Vagina (tissue), 2 donors: ENCODE measurements around the gene PSMB4.

ENCODE experiments used
- POLR2A ChIP-seq, 2 donors: fragments of 450-650 bp; IDR thresholded peaks; one replicate each; pipeline ENCODE4 v1.6.1; 2017; ENCODE audit warnings: antibody characterized with exemption in 2 of 2, mild to moderate bottlenecking in 2 of 2, moderate library complexity in 2 of 2
- POLR2AphosphoS5 ChIP-seq, 2 donors: sonication (generic); formaldehyde crosslinking; IDR thresholded peaks; one replicate each; pipeline ENCODE4 v1.9.0; 2017; ENCODE audit warnings: antibody characterized with exemption in 2 of 2, mild to moderate bottlenecking in 2 of 2, low read depth in 1 of 2; ENCODE audit not compliant: insufficient read depth in 1 of 2
- TF ChIP-seq, protein P1 (sequence below), 3 experiments: fragments of 450-650 bp in 2 of 3; fragments of 200-600 bp in 1 of 3; sonication (generic) in 1 of 3; IDR thresholded peaks; one replicate each; pipeline ENCODE4 v1.5.1; 2017 to 2019; ENCODE audit warnings: antibody characterized with exemption in 3 of 3, mild to moderate bottlenecking in 2 of 3, moderate library complexity in 2 of 3

DNA sequence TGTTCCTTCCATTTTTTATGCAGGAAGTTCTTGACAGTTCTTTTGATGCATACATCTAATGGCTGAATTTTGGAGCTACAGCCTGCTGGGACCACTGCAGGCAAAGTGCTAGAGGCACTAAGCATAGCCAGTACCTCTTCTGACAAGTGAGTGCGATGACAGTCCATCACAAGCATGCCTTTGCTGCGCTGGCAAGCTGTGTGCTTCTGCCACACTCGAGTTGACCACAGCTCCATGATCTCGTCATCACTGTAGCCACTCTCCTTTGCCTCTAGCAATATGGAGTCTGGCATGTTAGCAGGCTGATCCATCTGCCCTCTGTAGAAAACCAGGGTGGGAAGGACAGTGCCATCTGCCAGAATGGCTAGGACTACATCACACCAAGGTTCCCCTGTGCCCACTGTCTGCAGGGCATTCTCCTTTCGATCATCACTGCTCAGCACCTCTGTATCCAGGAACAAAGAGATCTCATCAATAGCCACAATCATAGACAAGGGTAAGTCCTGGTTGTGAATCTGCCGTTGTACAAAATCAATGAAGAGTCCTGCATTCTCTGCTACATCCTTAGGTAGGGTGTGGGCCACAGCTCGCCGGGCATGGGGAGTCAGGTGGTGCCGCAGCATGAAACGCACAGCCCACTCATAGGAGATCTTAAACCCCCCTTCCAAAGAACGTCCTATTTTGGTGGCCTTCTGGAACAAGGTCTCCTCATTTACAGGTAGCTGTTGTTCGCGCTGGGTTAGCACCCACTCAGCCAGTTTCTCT lies 6.0 kb downstream of the PSMB4 start:
- TF ChIP-seq, protein P1, sequence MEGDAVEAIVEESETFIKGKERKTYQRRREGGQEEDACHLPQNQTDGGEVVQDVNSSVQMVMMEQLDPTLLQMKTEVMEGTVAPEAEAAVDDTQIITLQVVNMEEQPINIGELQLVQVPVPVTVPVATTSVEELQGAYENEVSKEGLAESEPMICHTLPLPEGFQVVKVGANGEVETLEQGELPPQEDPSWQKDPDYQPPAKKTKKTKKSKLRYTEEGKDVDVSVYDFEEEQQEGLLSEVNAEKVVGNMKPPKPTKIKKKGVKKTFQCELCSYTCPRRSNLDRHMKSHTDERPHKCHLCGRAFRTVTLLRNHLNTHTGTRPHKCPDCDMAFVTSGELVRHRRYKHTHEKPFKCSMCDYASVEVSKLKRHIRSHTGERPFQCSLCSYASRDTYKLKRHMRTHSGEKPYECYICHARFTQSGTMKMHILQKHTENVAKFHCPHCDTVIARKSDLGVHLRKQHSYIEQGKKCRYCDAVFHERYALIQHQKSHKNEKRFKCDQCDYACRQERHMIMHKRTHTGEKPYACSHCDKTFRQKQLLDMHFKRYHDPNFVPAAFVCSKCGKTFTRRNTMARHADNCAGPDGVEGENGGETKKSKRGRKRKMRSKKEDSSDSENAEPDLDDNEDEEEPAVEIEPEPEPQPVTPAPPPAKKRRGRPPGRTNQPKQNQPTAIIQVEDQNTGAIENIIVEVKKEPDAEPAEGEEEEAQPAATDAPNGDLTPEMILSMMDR (IDR thresholded peaks at IDR 0.05), result no peak
- TF ChIP-seq POLR2AphosphoS5 (IDR thresholded peaks at IDR 0.05; ENCODE audit: insufficient read depth in 1 of 2, low read depth in 1 of 2) (no peak), POLR2A (IDR thresholded peaks at IDR 0.05) (no peak)
